Spleen (tissue), 11 donors: ENCODE data around the gene COL23A1. TPM values are rescaled to one million over a fixed set of nuclear protein-coding genes. Genes with fewer than 3 reads are reported as not detected.

ENCODE experiments used
- DNase-seq: peaks from one replicate; pipeline ENCODE4 v3.0.0-alpha.2; 2020
- H3K27ac ChIP-seq, 8 donors: fragments of 200-600 bp; sonication (generic) in 7 of 8; 1 replicate in 4 of 8; 2 replicates in 4 of 8; pipeline versions ENCODE4 v1.5.0 to v1.8.0; 2016 to 2021; ENCODE audit warnings: inconsistent platforms in 4 of 8, mild to moderate bottlenecking in 4 of 8, moderate library complexity in 1 of 8
- H3K27me3 ChIP-seq, 7 donors: fragments of 200-600 bp; sonication (generic) in 6 of 7; replicated peaks in 1 of 7; 1 replicate in 4 of 7; 2 replicates in 3 of 7; pipeline versions ENCODE4 v1.5.0 to v1.8.0; 2016 to 2021; ENCODE audit warnings: inconsistent platforms in 3 of 7, mild to moderate bottlenecking in 1 of 7
- H3K36me3 ChIP-seq, 6 donors: fragments of 200-600 bp; sonication (generic) in 5 of 6; 1 replicate in 4 of 6; 2 replicates in 2 of 6; pipeline versions ENCODE4 v1.5.0 to v1.8.0; 2016 to 2021; ENCODE audit warnings: inconsistent platforms in 2 of 6
- H3K4me1 ChIP-seq, 6 donors: fragments of 200-600 bp; sonication (generic) in 5 of 6; 1 replicate in 3 of 6; 2 replicates in 3 of 6; pipeline versions ENCODE4 v1.5.0 to v1.8.0; 2016 to 2021; ENCODE audit warnings: inconsistent platforms in 3 of 6
- H3K4me3 ChIP-seq, 8 donors: fragments of 200-600 bp; sonication (generic) in 7 of 8; 1 replicate in 4 of 8; 2 replicates in 4 of 8; pipeline versions ENCODE4 v1.5.0 to v1.8.0; 2016 to 2021; ENCODE audit warnings: inconsistent platforms in 4 of 8, mild to moderate bottlenecking in 4 of 8, moderate library complexity in 2 of 8
- H3K9me3 ChIP-seq, 8 donors: fragments of 200-600 bp; sonication (generic) in 7 of 8; 1 replicate in 4 of 8; 2 replicates in 4 of 8; pipeline versions ENCODE4 v1.5.0 to v1.8.0; 2016 to 2021; ENCODE audit warnings: inconsistent platforms in 4 of 8
- CTCF ChIP-seq, 11 experiments: fragments of 200-600 bp in 7 of 11; fragments of 450-650 bp in 4 of 11; sonication (generic) in 4 of 11; IDR thresholded peaks in 8 of 11; conservative IDR thresholded peaks in 3 of 11; 1 replicate in 7 of 11; 2 replicates in 4 of 11; pipeline versions ENCODE4 v1.4.0 to v1.8.0; 2016 to 2021; ENCODE audit warnings: antibody characterized with exemption in 11 of 11, inconsistent platforms in 4 of 11, mild to moderate bottlenecking in 1 of 11
- POLR2A ChIP-seq, 3 donors: fragments of 450-650 bp; IDR thresholded peaks; one replicate each; pipeline ENCODE4 v1.5.1; 2017; ENCODE audit warnings: antibody characterized with exemption in 3 of 3, mild to moderate bottlenecking in 1 of 3
- POLR2AphosphoS5 ChIP-seq, 3 donors: sonication (generic); formaldehyde crosslinking; IDR thresholded peaks; one replicate each; pipeline ENCODE4 v1.5.1; 2017; ENCODE audit warnings: antibody characterized with exemption in 3 of 3
- WGBS, 5 donors: extraction: QIAGEN DNeasy Blood & Tissue Kit in 3 of 5; methylation state at CpG; one replicate each; pipeline versions ENCODE4 v1.1.5 to v1.1.7; 2013 to 2018; 5-methylcytosine and 5-hydroxymethylcytosine counted together
- intact Hi-C: fragments of 100-400 bp; cut with DNase I; formaldehyde crosslinking; loops from one replicate; pipeline ENCODE4 v1.15.0; 2023; ENCODE audit warnings: low total_unique reads
- polyA plus RNA-seq, 3 donors: library from polyadenylated mRNA; stranded (reverse); fragments of 200-250 nt; gene quantifications; one replicate each; pipeline ENCODE4 v1.2.1, GENCODE V29; 2013
- total RNA-seq, 7 donors: library from RNA; depleted of rRNA in 3 of 7; stranded (reverse); fragments of >200 nt in 3 of 7; fragmentation: NEBNext Ultra II Directional in 4 of 7; extraction: Animal tissue kit (Norgen Biotek cat#: 25700) in 4 of 7; gene quantifications; one replicate each; pipeline versions ENCODE4 v1.1.0 to v1.2.1, GENCODE V29; 2016 to 2021
- donor health status: healthy with polysubstance abuse.
- donor health status: DM: no; HTN: no; CAD: no; lungs with moderate emphysema.
- donor health status: DM: no; HTN: no; CAD: no.
- donor health status: Bipolar disorder and iron deficiency.
- donor health status: healthy.
- donor health status: DM: no; HTN: no; CAD: no.
- donor health status: DM: yes; HTN: yes; CAD: no.

Gene COL23A1
- total and polyA plus RNA-seq, 10 donors = 0.63 to 3.8 (median 1.9) TPM

- intact Hi-C loops = no loop called here
Observed at GRCh38 chr5:178465861-178466288, 124.3 kb downstream of the COL23A1 start.

DNA sequence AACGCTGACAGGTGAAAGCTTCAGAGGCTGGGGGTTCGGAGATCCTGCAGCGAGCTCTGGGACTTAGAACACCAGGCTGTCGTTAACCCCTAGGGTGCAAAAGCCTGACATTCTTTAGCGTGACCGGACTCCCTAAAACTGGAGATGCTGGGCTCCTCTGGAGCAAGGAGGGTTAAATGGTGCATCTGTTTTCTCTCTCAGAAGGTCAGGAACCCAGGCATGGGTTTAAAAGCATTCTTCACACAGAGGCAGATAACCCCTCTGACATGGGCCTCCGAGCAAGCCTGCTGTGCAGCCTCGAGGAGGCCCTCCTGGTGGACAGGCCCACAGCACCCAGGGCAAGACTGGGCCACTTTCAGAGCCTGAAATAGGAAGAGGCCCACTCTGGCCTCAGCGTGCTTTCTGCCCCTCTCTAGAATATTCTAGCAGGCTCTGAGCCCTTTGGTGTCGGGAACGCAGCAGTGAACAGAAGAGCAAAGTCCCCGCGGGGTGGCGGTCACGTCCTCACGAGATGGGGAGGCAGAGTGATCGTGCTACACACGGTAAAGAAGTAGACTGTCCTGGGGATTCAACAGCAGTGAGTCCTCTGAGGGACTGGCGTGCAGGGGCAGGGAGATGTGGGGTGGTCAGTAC is 124.8 kb downstream of the COL23A1 start:
- Histone ChIP-seq H3K9me3 (no peaks in the 10 kb centered on the region), H3K36me3 (no peaks in the 10 kb centered on the region), H3K27ac (no peak overlapping the region), H3K4me1 (peaks cover 0 to 53% (median 24%) of the 10 kb centered on the region in 6 donors), H3K27me3 (no peaks in the 10 kb centered on the region), H3K4me3 (no peak overlapping the region)
- no peak for TF ChIP-seq POLR2AphosphoS5 (IDR thresholded peaks at IDR 0.05)
- no peak for TF ChIP-seq CTCF (IDR thresholded peaks at IDR 0.05 in 8 of 11, conservative IDR thresholded peaks at IDR 0.05 in 3 of 11)
- TF ChIP-seq POLR2A (IDR thresholded peaks at IDR 0.05) = no peak
- intact Hi-C loops = no loop called here
- no peak for DNase-seq
- 86 to 93% (median 91%) methylated on average over 18 to 19 of the region's 19 CpGs for WGBS, 5 donors

More at GRCh38 chr5:178465861-178466288, 124.3 kb downstream of the COL23A1 start:
- Histone ChIP-seq H3K4me3 (no peak overlapping the region), H3K9me3 (no peaks in the 10 kb centered on the region), H3K4me1 (peaks cover 0 to 50% (median 23%) of the 10 kb centered on the region in 6 donors), H3K36me3 (no peaks in the 10 kb centered on the region), H3K27me3 (no peaks in the 10 kb centered on the region), H3K27ac (no peak overlapping the region)
- 87 to 91% (median 90%) methylated on average over 16 of the region's 16 CpGs for WGBS, 5 donors
- TF ChIP-seq POLR2AphosphoS5 (IDR thresholded peaks at IDR 0.05) (no peak), POLR2A (IDR thresholded peaks at IDR 0.05) (no peak), CTCF (IDR thresholded peaks at IDR 0.05 in 8 of 11, conservative IDR thresholded peaks at IDR 0.05 in 3 of 11) (no peak)
- no peak for DNase-seq

- TF ChIP-seq POLR2A (IDR thresholded peaks at IDR 0.05) (no peak), POLR2AphosphoS5 (IDR thresholded peaks at IDR 0.05) (no peak), CTCF (IDR thresholded peaks at IDR 0.05 in 8 of 11, conservative IDR thresholded peaks at IDR 0.05 in 3 of 11) (no peak)
- no peak for DNase-seq
- H3K4me3 ChIP-seq = no peak overlapping the region
- intact Hi-C loops = no loop called here
- peaks cover 0 to 53% (median 24%) of the 10 kb centered on the region in 6 donors for H3K4me1 ChIP-seq
- no peaks in the 10 kb centered on the region for H3K36me3 ChIP-seq
- no peaks in the 10 kb centered on the region for H3K27me3 ChIP-seq
- WGBS, 5 donors = 69 to 73% (median 71%) methylated on average over 14 of the region's 14 CpGs
- H3K27ac ChIP-seq = no peak overlapping the region
- H3K9me3 ChIP-seq = no peaks in the 10 kb centered on the region
Observed at GRCh38 chr5:178464431-178465048, 125.7 kb downstream of the COL23A1 start.
